Lung (tissue), 12 donors: Measurements from ENCODE around the gene INTS11. TPM values are rescaled to one million over a fixed set of nuclear protein-coding genes. Genes with fewer than 3 reads are reported as not detected.
A peak's percentile ranks its signal among the peaks of the same experiment; 100 is the strongest.

Source experiments
- ATAC-seq: fragments of 200-7000 bp; cut with Tn5 transposase; one replicate; pipeline ENCODE4 v1.9.1; 2020; ENCODE audit warnings: moderate number of reproducible peaks; ENCODE audit not compliant: insufficient read depth, low FRiP score
- DNase-seq, 3 donors: peaks; one replicate each; pipeline ENCODE4 v3.0.0-alpha.2; 2013 to 2017
- H3K27ac ChIP-seq, 2 donors: one replicate each; pipeline ENCODE4 v1.5.1; 2013; ENCODE audit warnings: mild to moderate bottlenecking in 2 of 2, moderate library complexity in 2 of 2, control low read depth in 1 of 2, inconsistent platforms in 1 of 2, low read depth in 1 of 2, low read length in 1 of 2
- H3K27me3 ChIP-seq, 3 donors: one replicate each; pipeline ENCODE4 v1.5.1; 2013; ENCODE audit warnings: low read length in 2 of 3; ENCODE audit not compliant: control insufficient read depth in 3 of 3, insufficient read depth in 3 of 3
- H3K36me3 ChIP-seq, 4 donors: one replicate each; pipeline ENCODE4 v1.5.1; 2013; ENCODE audit warnings: low read length in 4 of 4, mild to moderate bottlenecking in 1 of 4, moderate library complexity in 1 of 4; ENCODE audit not compliant: control insufficient read depth in 4 of 4, insufficient read depth in 4 of 4
- H3K4me1 ChIP-seq, 5 donors: one replicate each; pipeline ENCODE4 v1.5.1; 2013; ENCODE audit warnings: low read length in 5 of 5, mild to moderate bottlenecking in 2 of 5, moderate library complexity in 1 of 5; ENCODE audit not compliant: control insufficient read depth in 5 of 5, insufficient read depth in 5 of 5
- H3K4me3 ChIP-seq: one replicate; pipeline ENCODE4 v1.5.1; 2013; ENCODE audit warnings: mild to moderate bottlenecking, control low read depth, moderate library complexity
- H3K9ac ChIP-seq, 2 donors: one replicate each; pipeline ENCODE4 v1.5.1; 2013; ENCODE audit warnings: low read length in 2 of 2, control low read depth in 1 of 2; ENCODE audit not compliant: insufficient read depth in 1 of 2
- H3K9me3 ChIP-seq, 4 donors: one replicate each; pipeline ENCODE4 v1.5.1; 2013; ENCODE audit warnings: low read length in 3 of 4, mild to moderate bottlenecking in 1 of 4, moderate library complexity in 1 of 4; ENCODE audit not compliant: control insufficient read depth in 4 of 4, insufficient read depth in 3 of 4
- CTCF ChIP-seq: IDR thresholded peaks from 2 replicates; pipeline ENCODE4 v1.5.1; 2012; ENCODE audit warnings: mild to moderate bottlenecking; ENCODE audit errors: control extremely low read depth, extremely low read depth
- WGBS, 2 donors: extraction: QIAGEN DNeasy Blood & Tissue Kit; methylation state at CpG; one replicate each; pipeline ENCODE4 v1.1.7; 2013; 5-methylcytosine and 5-hydroxymethylcytosine counted together
- polyA plus RNA-seq, 2 donors: library from polyadenylated mRNA; stranded (reverse); fragments of 200-250 nt; gene quantifications; one replicate each; pipeline ENCODE4 v1.2.1, GENCODE V29; 2013
- total RNA-seq, 2 donors: library from RNA; depleted of rRNA in 1 of 2; stranded (reverse); fragments of >200 nt in 1 of 2; gene quantifications; one replicate each; pipeline ENCODE4 v1.2.1, GENCODE V29; 2014 to 2021
- donor health status: control.
- donor health status: control.
- donor health status: Bipolar disorder and iron deficiency.
- donor health status: healthy.
- donor health status: DM: yes; HTN: yes; CAD: no.

INTS11 gene
- total and polyA plus RNA-seq, 4 donors, result 89.8 to 130 (median 96.7) TPM

GRCh38 chr1:1347663-1348419, 23.4 kb upstream of the INTS11 start:
- H3K4me1 ChIP-seq, result peaks cover 0 to 35% (median 21%) of the 10 kb centered on the region in 5 donors
- H3K9me3 ChIP-seq, result no peaks in the 10 kb centered on the region
- peaks cover 0 to 5% (median 3%) of the 10 kb centered on the region in 4 donors for H3K36me3 ChIP-seq
- WGBS, 2 donors, result 35 to 59% methylated on average over 26 of the region's 26 CpGs
- no peak for DNase-seq
- H3K27me3 ChIP-seq, result no peaks in the 10 kb centered on the region
- no peak for TF ChIP-seq CTCF
- H3K4me3 ChIP-seq, result peak overlapping the region; percentile 78
- H3K27ac ChIP-seq, result peak overlapping the region; percentile 25 to 77
- H3K9ac ChIP-seq, result peak overlapping the region in 1 of 2 donors; percentile 5
- ATAC-seq, result no peak

- 78 to 93% methylated on average over 10 of the region's 10 CpGs for WGBS, 2 donors
- H3K4me1 ChIP-seq, result peaks cover 0 to 32% (median 21%) of the 10 kb centered on the region in 5 donors
- TF ChIP-seq CTCF, result no peak
- H3K9me3 ChIP-seq, result no peaks in the 10 kb centered on the region
- ATAC-seq, result no peak
- peaks cover 0 to 3% (median 0%) of the 10 kb centered on the region in 4 donors for H3K36me3 ChIP-seq
- no peak overlapping the region for H3K4me3 ChIP-seq
- H3K27ac ChIP-seq, result peak overlapping the region in 1 of 2 donors; percentile 28
- no peak overlapping the region for H3K9ac ChIP-seq
- DNase-seq, result no peak
- H3K27me3 ChIP-seq, result no peaks in the 10 kb centered on the region
These were observed 22.7 kb upstream of the INTS11 start for GRCh38 chr1:1347026-1347595.

- H3K4me1 ChIP-seq, result peaks cover 0 to 32% (median 15%) of the 10 kb centered on the region in 5 donors
These were observed 22.0 kb upstream of the INTS11 start for GRCh38 chr1:1346501-1346890.

More at GRCh38 chr1:1346501-1346890, 22.0 kb upstream of the INTS11 start:
- Histone ChIP-seq H3K4me3 (no peak overlapping the region), H3K36me3 (peaks cover 0 to 6% (median 0%) of the 10 kb centered on the region in 4 donors), H3K9ac (no peak overlapping the region), H3K27ac (no peak overlapping the region), H3K9me3 (no peaks in the 10 kb centered on the region), H3K27me3 (no peaks in the 10 kb centered on the region)
- DNase-seq (no peak), ATAC-seq (no peak)
- no peak for TF ChIP-seq CTCF
- 91 to 95% methylated on average over 8 to 10 of the region's 10 CpGs for WGBS, 2 donors
